ENCODE measurements around the gene SFSWAP. TPM values are rescaled to one million over a fixed set of nuclear protein-coding genes. Genes with fewer than 3 reads are reported as not detected.

Gene SFSWAP
- total RNA-seq, 4 donors from 2014 or later: 29.9 to 64.7 (median 45.3) TPM

DNA sequence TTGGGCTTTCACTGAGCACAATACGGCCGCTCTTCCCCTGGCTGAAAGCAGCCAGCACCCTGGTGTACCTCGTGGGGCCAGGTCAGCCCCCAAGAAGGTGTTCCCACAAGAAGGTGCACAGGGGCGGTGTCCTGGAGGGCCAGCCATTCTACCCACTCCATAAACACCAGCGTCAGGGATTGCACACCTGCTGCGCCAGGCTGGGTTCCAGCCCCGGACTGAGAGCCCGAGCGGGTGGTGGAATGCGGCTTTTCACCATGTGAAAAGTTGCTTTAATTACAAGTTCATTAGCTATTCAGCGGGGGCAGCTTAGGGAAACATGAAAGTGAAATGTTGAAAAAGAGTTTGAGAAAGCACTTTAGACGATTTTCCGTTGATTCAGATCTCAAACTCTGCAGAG is 99.8 kb downstream of the SFSWAP start:
- DNase-seq (ENCODE audit: low spot score) (no peak), ATAC-seq (ENCODE audit: low FRiP score) (no peak)
- TF ChIP-seq, protein P1, sequence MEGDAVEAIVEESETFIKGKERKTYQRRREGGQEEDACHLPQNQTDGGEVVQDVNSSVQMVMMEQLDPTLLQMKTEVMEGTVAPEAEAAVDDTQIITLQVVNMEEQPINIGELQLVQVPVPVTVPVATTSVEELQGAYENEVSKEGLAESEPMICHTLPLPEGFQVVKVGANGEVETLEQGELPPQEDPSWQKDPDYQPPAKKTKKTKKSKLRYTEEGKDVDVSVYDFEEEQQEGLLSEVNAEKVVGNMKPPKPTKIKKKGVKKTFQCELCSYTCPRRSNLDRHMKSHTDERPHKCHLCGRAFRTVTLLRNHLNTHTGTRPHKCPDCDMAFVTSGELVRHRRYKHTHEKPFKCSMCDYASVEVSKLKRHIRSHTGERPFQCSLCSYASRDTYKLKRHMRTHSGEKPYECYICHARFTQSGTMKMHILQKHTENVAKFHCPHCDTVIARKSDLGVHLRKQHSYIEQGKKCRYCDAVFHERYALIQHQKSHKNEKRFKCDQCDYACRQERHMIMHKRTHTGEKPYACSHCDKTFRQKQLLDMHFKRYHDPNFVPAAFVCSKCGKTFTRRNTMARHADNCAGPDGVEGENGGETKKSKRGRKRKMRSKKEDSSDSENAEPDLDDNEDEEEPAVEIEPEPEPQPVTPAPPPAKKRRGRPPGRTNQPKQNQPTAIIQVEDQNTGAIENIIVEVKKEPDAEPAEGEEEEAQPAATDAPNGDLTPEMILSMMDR (IDR thresholded peaks at IDR 0.05): no peak

DNA sequence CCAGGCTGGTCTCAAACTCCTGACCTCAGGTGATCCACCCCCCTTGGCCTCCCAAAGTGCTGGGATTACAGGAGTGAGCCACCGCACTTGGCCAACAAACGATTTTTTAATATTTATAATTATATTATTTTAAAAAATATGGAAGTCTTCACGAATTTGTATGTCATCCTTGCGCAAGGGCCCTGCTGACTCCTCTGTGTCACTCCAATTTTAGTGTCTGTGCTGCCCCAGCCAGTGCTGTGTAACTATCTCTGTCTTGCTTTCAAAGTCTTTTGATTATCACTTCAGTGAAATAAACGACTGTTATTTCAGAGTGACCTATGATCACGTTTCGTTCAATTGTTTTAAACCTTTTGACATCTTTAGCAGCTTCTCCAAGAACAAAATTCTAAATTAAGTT is 104.2 kb downstream of the SFSWAP start:
- no peak for DNase-seq (ENCODE audit: low spot score)
- no peak for ATAC-seq (ENCODE audit: low FRiP score)
- TF ChIP-seq, protein P1 (IDR thresholded peaks at IDR 0.05): no peak

DNA sequence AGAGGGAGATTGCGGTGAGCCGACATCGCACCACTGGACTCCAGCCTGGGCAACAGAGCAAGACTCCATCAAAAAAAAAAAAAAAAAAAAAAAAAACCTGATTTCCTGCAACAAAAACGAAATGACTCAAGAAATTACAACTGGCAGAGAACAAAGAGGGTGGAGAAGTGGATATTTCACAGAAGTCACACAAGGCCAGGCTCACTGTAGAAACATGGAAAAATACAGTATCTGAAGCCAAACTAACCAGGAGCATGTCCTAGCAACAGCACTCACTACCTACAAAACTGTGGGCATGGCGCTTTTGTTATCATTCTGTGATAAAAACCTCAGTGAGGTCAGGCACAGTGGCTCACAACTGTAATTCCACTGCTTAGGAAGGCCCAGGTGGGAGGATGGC is 105.6 kb downstream of the SFSWAP start:
- TF ChIP-seq, protein P1 (IDR thresholded peaks at IDR 0.05): no peak
- DNase-seq (ENCODE audit: low spot score) (no peak), ATAC-seq (ENCODE audit: low FRiP score) (no peak)

DNA sequence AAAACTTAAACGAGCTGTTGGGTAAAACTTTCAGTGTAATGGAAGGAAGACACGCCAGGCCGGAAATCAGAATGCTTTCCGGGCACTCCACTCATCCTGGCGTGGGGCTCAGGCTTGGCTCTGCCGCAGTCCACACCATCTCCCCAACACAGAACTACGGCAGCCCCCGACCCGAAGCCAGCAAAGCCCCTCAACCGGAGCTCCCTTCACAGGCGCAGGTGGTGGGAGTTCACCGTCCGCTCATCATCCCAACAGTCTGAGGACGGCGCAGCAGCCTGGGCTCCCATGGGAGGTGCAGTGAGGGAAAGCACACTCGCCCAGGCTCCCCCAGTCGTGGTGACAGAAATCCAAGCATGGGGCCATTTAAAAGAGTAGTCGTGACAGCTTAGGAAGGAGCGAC is 106.4 kb downstream of the SFSWAP start:
- TF ChIP-seq, protein P1 (IDR thresholded peaks at IDR 0.05): no peak
- ATAC-seq (ENCODE audit: low FRiP score) (no peak), DNase-seq (ENCODE audit: low spot score) (no peak)

DNA sequence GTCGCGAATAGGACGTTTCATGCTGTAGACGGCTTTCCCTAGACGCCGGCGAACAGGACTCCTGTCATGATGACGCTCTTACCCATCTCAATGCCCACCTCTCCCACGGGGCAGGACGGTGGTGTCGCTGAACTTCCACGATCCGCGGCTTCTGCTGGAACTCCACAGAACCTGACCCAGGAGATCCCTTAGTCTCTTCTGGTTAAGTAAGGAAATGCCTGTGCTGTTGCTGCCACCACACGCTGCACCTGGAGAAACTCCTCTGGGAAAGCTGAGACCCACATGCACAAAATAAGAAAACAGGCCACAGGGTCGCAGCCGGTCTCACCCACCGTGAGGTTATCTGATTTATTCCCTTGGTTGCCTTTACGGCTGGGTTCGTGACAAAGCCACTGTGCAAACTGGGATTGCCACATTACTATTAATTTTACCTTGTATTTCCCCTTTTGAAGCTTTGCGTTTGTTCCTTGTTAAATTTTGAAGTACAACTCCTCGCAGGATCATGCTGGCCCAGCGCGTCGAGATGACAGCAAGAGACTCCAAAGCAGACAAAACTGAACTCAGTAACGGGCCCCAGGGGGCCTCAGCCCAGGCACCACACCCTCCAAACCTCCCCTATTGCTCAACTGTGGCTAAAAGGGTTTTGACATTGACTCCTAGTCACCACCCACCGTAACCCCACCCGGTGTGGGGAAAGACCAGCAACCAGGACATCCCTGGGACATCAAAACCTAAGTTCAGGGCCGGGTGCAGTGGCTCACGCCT is 108.1 kb downstream of the SFSWAP start:
- TF ChIP-seq, protein P1 (IDR thresholded peaks at IDR 0.05): no peak
- DNase-seq (ENCODE audit: low spot score) (no peak), ATAC-seq (ENCODE audit: low FRiP score) (no peak)

DNA sequence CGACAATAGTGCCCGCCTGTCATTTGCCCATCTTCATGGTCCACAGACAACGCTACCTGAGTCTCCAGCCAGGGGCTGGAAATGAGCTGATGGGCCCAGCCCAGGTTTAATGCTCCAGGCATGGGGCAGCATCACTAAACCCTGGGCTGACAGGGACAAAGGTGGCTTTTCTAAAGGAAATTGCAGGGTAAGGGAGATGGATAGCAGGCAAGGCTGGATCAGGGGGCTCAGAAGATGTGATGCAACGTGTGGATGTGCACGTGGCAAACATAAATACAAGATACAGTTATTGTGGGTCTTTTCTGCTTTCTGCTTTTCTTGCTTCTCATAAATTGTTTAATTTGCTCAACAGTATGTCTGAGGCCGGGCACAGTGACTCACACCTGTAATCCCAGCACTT is 113.6 kb downstream of the SFSWAP start:
- TF ChIP-seq, protein P1 (IDR thresholded peaks at IDR 0.05): no peak
- no peak for DNase-seq (ENCODE audit: low spot score)
- no peak for ATAC-seq (ENCODE audit: low FRiP score)
